Tibial artery (tissue), 4 donors: ENCODE data around the gene ARHGAP28.

ENCODE experiments used
- DNase-seq, 2 donors: peaks; one replicate each; pipeline ENCODE4 v3.0.0-alpha.2; 2019
- H3K27ac ChIP-seq, 2 donors: fragments of 200-600 bp; sonication (generic) in 1 of 2; 1 replicate in 1 of 2; 2 replicates in 1 of 2; pipeline ENCODE4 v1.5.1; 2018 to 2019; ENCODE audit warnings: mild to moderate bottlenecking in 1 of 2
- H3K27me3 ChIP-seq, 2 donors: fragments of 200-600 bp; sonication (generic) in 1 of 2; one replicate each; pipeline versions ENCODE4 v1.5.1 to v1.6.0; 2016 to 2019
- H3K36me3 ChIP-seq, 3 donors: fragments of 200-600 bp; sonication (generic) in 2 of 3; one replicate each; pipeline ENCODE4 v1.5.1; 2016 to 2019; ENCODE audit warnings: mild to moderate bottlenecking in 2 of 3
- H3K4me1 ChIP-seq, 4 donors: fragments of 200-600 bp; sonication (generic) in 2 of 4; 1 replicate in 3 of 4; 2 replicates in 1 of 4; pipeline ENCODE4 v1.5.1; 2016 to 2019
- H3K4me3 ChIP-seq, 2 donors: fragments of 200-600 bp; sonication (generic) in 1 of 2; 1 replicate in 1 of 2; 2 replicates in 1 of 2; pipeline ENCODE4 v1.5.1; 2018 to 2019; ENCODE audit warnings: mild to moderate bottlenecking in 2 of 2
- H3K9me3 ChIP-seq, 3 donors: fragments of 200-600 bp; sonication (generic) in 1 of 3; one replicate each; pipeline ENCODE4 v1.5.1; 2016 to 2019
- intact Hi-C: fragments of 100-400 bp; cut with DNase I; formaldehyde crosslinking; loops from one replicate; pipeline ENCODE4 v1.15.0; 2023; ENCODE audit warnings: low total_unique reads
- TF ChIP-seq, protein P1 (sequence below), 2 experiments: fragments of 200-600 bp in 1 of 2; fragments of 450-650 bp in 1 of 2; IDR thresholded peaks; one replicate each; pipeline ENCODE4 v1.5.1; 2017 to 2019; ENCODE audit warnings: antibody characterized with exemption in 2 of 2, mild to moderate bottlenecking in 1 of 2, moderate library complexity in 1 of 2

ARHGAP28 gene

DNA sequence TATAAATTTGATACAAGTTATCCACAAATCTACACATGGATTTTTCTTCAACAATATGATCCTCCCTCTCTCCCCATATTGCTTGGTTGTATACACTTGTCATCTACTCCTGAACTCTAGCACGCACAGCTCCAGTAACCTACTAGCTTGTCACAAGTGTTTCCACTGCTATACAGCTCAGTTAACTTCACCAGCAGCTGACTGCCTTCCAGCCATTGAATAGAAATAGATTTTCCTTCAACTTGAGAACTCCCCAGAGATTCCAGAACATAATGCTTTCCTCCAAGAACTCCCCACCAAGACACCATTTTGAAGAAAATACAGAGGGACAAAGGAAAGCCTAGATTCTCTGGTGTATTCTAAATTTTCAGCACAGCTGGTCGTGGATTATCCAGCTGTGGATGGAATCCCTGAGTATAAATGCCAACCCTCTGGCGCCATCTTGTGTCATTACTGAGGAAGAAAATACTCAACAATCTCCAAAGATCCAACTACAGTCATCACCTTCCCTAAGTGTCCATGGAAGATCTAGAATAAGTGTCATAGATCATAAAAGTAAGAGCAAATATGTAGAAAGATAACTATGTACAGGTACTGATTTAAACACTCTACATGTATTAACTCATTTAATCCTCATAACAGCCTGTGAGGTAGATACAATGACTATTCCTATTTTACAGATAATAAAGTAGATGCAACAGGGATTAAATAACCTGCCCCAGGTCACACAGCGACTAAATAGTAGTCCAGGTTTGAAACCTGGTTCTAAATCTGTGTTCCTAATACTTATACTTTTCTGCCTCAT is 156.7 kb downstream of the ARHGAP28 start:
- no peak for DNase-seq

GRCh38 chr18:6886797-6887330 is 157.3 kb downstream of the ARHGAP28 start:
- Histone ChIP-seq H3K36me3 (no peaks in the 10 kb centered on the region), H3K27ac (no peak overlapping the region), H3K4me3 (no peak overlapping the region), H3K9me3 (no peaks in the 10 kb centered on the region), H3K27me3 (no peaks in the 10 kb centered on the region), H3K4me1 (no peaks in the 10 kb centered on the region)
- intact Hi-C loops, result loop anchor here (10.0 kb wide), 1 partner anchor 342 kb away; no protein-coding TSS in a partner anchor
- DNase-seq, result no peak
- TF ChIP-seq, protein P1, sequence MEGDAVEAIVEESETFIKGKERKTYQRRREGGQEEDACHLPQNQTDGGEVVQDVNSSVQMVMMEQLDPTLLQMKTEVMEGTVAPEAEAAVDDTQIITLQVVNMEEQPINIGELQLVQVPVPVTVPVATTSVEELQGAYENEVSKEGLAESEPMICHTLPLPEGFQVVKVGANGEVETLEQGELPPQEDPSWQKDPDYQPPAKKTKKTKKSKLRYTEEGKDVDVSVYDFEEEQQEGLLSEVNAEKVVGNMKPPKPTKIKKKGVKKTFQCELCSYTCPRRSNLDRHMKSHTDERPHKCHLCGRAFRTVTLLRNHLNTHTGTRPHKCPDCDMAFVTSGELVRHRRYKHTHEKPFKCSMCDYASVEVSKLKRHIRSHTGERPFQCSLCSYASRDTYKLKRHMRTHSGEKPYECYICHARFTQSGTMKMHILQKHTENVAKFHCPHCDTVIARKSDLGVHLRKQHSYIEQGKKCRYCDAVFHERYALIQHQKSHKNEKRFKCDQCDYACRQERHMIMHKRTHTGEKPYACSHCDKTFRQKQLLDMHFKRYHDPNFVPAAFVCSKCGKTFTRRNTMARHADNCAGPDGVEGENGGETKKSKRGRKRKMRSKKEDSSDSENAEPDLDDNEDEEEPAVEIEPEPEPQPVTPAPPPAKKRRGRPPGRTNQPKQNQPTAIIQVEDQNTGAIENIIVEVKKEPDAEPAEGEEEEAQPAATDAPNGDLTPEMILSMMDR (IDR thresholded peaks at IDR 0.05), result no peak

More for the DNA sequence above, 156.7 kb downstream of the ARHGAP28 start:
- TF ChIP-seq, protein P1 (IDR thresholded peaks at IDR 0.05), result peak; percentile 60 to 62
- Histone ChIP-seq H3K4me1 (no peaks in the 10 kb centered on the region), H3K4me3 (no peak overlapping the region), H3K27me3 (no peaks in the 10 kb centered on the region), H3K9me3 (no peaks in the 10 kb centered on the region), H3K27ac (no peak overlapping the region), H3K36me3 (no peaks in the 10 kb centered on the region)
- intact Hi-C loops, result loop anchor here (10.0 kb wide), 1 partner anchor 341 kb away; no protein-coding TSS in a partner anchor

GRCh38 chr18:6891788-6892187 is 162.3 kb downstream of the ARHGAP28 start:
- H3K4me1 ChIP-seq, result no peaks in the 10 kb centered on the region
- H3K4me3 ChIP-seq, result no peak overlapping the region
- no peaks in the 10 kb centered on the region for H3K9me3 ChIP-seq
- H3K27me3 ChIP-seq, result no peaks in the 10 kb centered on the region
- no peak overlapping the region for H3K27ac ChIP-seq
- intact Hi-C loops, result loop anchor here (2.0 kb wide), 1 partner anchor 1013 kb away; no protein-coding TSS in a partner anchor
- no peaks in the 10 kb centered on the region for H3K36me3 ChIP-seq
- no peak for DNase-seq
- TF ChIP-seq, protein P1 (IDR thresholded peaks at IDR 0.05), result no peak

- intact Hi-C loops, result no loop called here
- Histone ChIP-seq H3K9me3 (peaks cover 0 to 7% (median 4%) of the 10 kb centered on the region in 3 donors), H3K27me3 (no peaks in the 10 kb centered on the region), H3K4me1 (no peaks in the 10 kb centered on the region), H3K27ac (no peak overlapping the region), H3K36me3 (peaks cover 0 to 5% (median 0%) of the 10 kb centered on the region in 3 donors), H3K4me3 (no peak overlapping the region)
- no peak for DNase-seq
- TF ChIP-seq, protein P1 (IDR thresholded peaks at IDR 0.05), result no peak
Observed at GRCh38 chr18:6901286-6901926, 171.9 kb downstream of the ARHGAP28 start.

DNA sequence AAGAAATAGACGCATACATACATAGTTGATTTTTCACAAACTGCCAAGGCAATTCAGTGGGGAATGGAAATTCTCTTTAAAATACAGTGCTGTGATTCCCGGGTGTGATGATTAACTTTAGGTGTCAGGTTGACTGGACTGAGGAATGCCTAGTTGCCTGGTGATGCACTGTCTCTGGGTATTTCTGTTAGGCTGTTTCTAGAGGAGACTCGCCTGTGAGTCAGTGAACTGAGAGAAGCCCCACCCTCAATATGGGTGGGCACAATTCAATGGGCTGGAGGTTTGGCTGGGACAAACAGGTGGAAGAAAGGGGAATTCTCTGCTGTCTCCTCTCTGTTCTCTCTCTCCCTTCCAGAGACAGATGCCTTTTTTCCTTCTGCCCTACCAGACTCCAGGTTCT is 187.6 kb downstream of the ARHGAP28 start:
- DNase-seq, result no peak

More for the DNA sequence above, 187.6 kb downstream of the ARHGAP28 start:
- no peaks in the 10 kb centered on the region for H3K4me1 ChIP-seq
- no peaks in the 10 kb centered on the region for H3K9me3 ChIP-seq
- peaks cover 0 to 8% of the 10 kb centered on the region in 2 donors for H3K27me3 ChIP-seq
- H3K4me3 ChIP-seq, result no peak overlapping the region
- no peaks in the 10 kb centered on the region for H3K36me3 ChIP-seq
- no peak overlapping the region for H3K27ac ChIP-seq
- TF ChIP-seq, protein P1 (IDR thresholded peaks at IDR 0.05), result no peak
- intact Hi-C loops, result loop anchor here (5.0 kb wide), 1 partner anchor 255 kb away; no protein-coding TSS in a partner anchor
